HEK293 (cell line): ENCODE results near the gene CDH23.

ENCODE experiments used
- CTCF ChIA-PET: fragments of 350-600 bp; formaldehyde crosslinking; extraction: SDS; loops from one replicate; lab custom pipeline; 2021; ENCODE audit warnings: antibody characterized with exemption; lab: Yijun Ruan, JAX
- POLR2A ChIA-PET: fragments of 300-600 bp; formaldehyde crosslinking; extraction: SDS; loops from one replicate; lab custom pipeline; 2020; ENCODE audit warnings: antibody characterized with exemption, inconsistent platforms; lab: Yijun Ruan, JAX
- H3K27ac ChIP-seq: fragments of 200-500 bp; sonication (Bioruptor generic); 2 replicates; pipeline ENCODE4 v1.5.1; 2014; ENCODE audit warnings: low read depth, low read length, control low read depth, inconsistent platforms; ENCODE audit errors: extremely low read depth
- H3K36me3 ChIP-seq, 2 experiments: fragments of 200-500 bp in 1 of 2; sonication (Bioruptor generic) in 1 of 2; 1 replicate in 1 of 2; 2 replicates in 1 of 2; pipeline ENCODE4 v1.5.1; 2014 to 2017; ENCODE audit warnings: inconsistent platforms in 2 of 2, low read length in 2 of 2; ENCODE audit not compliant: control insufficient read depth in 2 of 2, insufficient read depth in 1 of 2
- H3K4me1 ChIP-seq: fragments of 200-500 bp; sonication (Bioruptor generic); 2 replicates; pipeline ENCODE4 v1.5.1; 2014; ENCODE audit warnings: mild to moderate bottlenecking, low read length, inconsistent platforms; ENCODE audit not compliant: control insufficient read depth, insufficient read depth
- H3K4me3 ChIP-seq: 2 replicates; pipeline ENCODE4 v1.5.1; 2011; ENCODE audit warnings: low read depth, mild to moderate bottlenecking, control low read depth, low read length, moderate library complexity
- H3K9me3 ChIP-seq: fragments of 200-500 bp; sonication (Bioruptor generic); 2 replicates; pipeline ENCODE4 v1.5.1; 2014; ENCODE audit warnings: low read depth, low read length, inconsistent platforms; ENCODE audit not compliant: control insufficient read depth, insufficient read depth
- EGR2 ChIP-seq: fragments of 450-650 bp; formaldehyde crosslinking; IDR thresholded peaks from 2 replicates; pipeline ENCODE4 v1.5.1; 2016; ENCODE audit warnings: low read depth, missing biosample characterization, missing genetic modification characterization
- FEZF1 ChIP-seq: fragments of 450-650 bp; formaldehyde crosslinking; IDR thresholded peaks from 2 replicates; pipeline ENCODE4 v1.5.1; 2016; ENCODE audit warnings: missing biosample characterization, missing genetic modification characterization
- GFI1B ChIP-seq: fragments of 450-650 bp; formaldehyde crosslinking; IDR thresholded peaks from 2 replicates; pipeline ENCODE4 v1.5.1; 2016; ENCODE audit warnings: missing biosample characterization, missing genetic modification characterization
- PRDM1 ChIP-seq: fragments of 450-650 bp; formaldehyde crosslinking; IDR thresholded peaks from 2 replicates; pipeline ENCODE4; 2016; ENCODE audit warnings: missing biosample characterization, missing genetic modification characterization
- SP7 ChIP-seq: fragments of 450-650 bp; formaldehyde crosslinking; IDR thresholded peaks from 2 replicates; pipeline ENCODE4 v1.5.1; 2016; ENCODE audit warnings: missing biosample characterization, missing genetic modification characterization
- ZFHX2 ChIP-seq: fragments of 450-650 bp; formaldehyde crosslinking; conservative IDR thresholded peaks from 2 replicates; pipeline ENCODE4 v1.5.1; 2016; ENCODE audit warnings: missing biosample characterization, missing genetic modification characterization
- ZNF155 ChIP-seq: fragments of 450-650 bp; formaldehyde crosslinking; IDR thresholded peaks from 2 replicates; pipeline ENCODE4 v1.5.1; 2016; ENCODE audit warnings: missing biosample characterization, missing genetic modification characterization
- ZNF175 ChIP-seq: fragments of 450-650 bp; formaldehyde crosslinking; IDR thresholded peaks from 2 replicates; pipeline ENCODE4 v1.5.1; 2016; ENCODE audit warnings: missing biosample characterization, missing genetic modification characterization
- ZNF19 ChIP-seq: fragments of 450-650 bp; formaldehyde crosslinking; IDR thresholded peaks from 2 replicates; pipeline ENCODE4; 2016; ENCODE audit warnings: missing biosample characterization, missing genetic modification characterization, low read depth
- ZNF266 ChIP-seq: fragments of 450-650 bp; formaldehyde crosslinking; IDR thresholded peaks from 2 replicates; pipeline ENCODE4 v1.5.1; 2016; ENCODE audit warnings: missing biosample characterization, missing genetic modification characterization, low read depth
- ZNF366 ChIP-seq: fragments of 450-650 bp; formaldehyde crosslinking; conservative IDR thresholded peaks from 2 replicates; pipeline ENCODE4 v1.5.1; 2016; ENCODE audit warnings: missing biosample characterization, missing genetic modification characterization
- ZNF48 ChIP-seq: fragments of 450-650 bp; formaldehyde crosslinking; IDR thresholded peaks from 2 replicates; pipeline ENCODE4 v1.5.1; 2016; ENCODE audit warnings: missing biosample characterization, missing genetic modification characterization
- ZNF529 ChIP-seq: fragments of 450-650 bp; formaldehyde crosslinking; IDR thresholded peaks from 2 replicates; pipeline ENCODE4 v1.5.1; 2017; ENCODE audit warnings: missing genetic modification characterization, missing biosample characterization; ENCODE audit not compliant: insufficient replicate concordance
- ZNF560 ChIP-seq: fragments of 450-650 bp; formaldehyde crosslinking; IDR thresholded peaks from 2 replicates; pipeline ENCODE4 v1.5.1; 2017; ENCODE audit warnings: missing biosample characterization, missing genetic modification characterization, borderline replicate concordance
- ZNF571 ChIP-seq: fragments of 450-650 bp; formaldehyde crosslinking; IDR thresholded peaks from 2 replicates; pipeline ENCODE4 v1.5.0; 2017; ENCODE audit warnings: missing biosample characterization, missing genetic modification characterization
- ZNF629 ChIP-seq: fragments of 450-650 bp; formaldehyde crosslinking; IDR thresholded peaks from 2 replicates; pipeline ENCODE4 v1.5.1; 2017; ENCODE audit warnings: missing biosample characterization, missing genetic modification characterization
- ZNF654 ChIP-seq: fragments of 450-650 bp; formaldehyde crosslinking; IDR thresholded peaks from 2 replicates; pipeline ENCODE4 v1.5.1; 2016; ENCODE audit warnings: low read depth, missing biosample characterization, missing genetic modification characterization
- ZNF670 ChIP-seq: fragments of 450-650 bp; formaldehyde crosslinking; IDR thresholded peaks from 2 replicates; pipeline ENCODE4 v1.5.1; 2016; ENCODE audit warnings: missing biosample characterization, missing genetic modification characterization, low read depth
- ZNF677 ChIP-seq: fragments of 450-650 bp; IDR thresholded peaks from 2 replicates; pipeline ENCODE4 v1.5.0; 2018; ENCODE audit warnings: missing biosample characterization, mild to moderate bottlenecking, missing genetic modification characterization, moderate library complexity
- ZNF707 ChIP-seq: fragments of 450-650 bp; formaldehyde crosslinking; IDR thresholded peaks from 2 replicates; pipeline ENCODE4 v1.5.1; 2016; ENCODE audit warnings: missing biosample characterization, missing genetic modification characterization
- ZNF777 ChIP-seq: fragments of 450-650 bp; formaldehyde crosslinking; IDR thresholded peaks from 2 replicates; pipeline ENCODE4 v1.5.1; 2017; ENCODE audit warnings: missing biosample characterization, missing genetic modification characterization, borderline replicate concordance
- ZNF791 ChIP-seq: fragments of 450-650 bp; formaldehyde crosslinking; IDR thresholded peaks from 2 replicates; pipeline ENCODE4 v1.5.1; 2016; ENCODE audit warnings: missing biosample characterization, missing genetic modification characterization
- TF ChIP-seq, protein P1 (sequence below): fragments of 450-650 bp; formaldehyde crosslinking; IDR thresholded peaks from 2 replicates; pipeline ENCODE4 v1.5.0; 2017; ENCODE audit warnings: missing biosample characterization, missing genetic modification characterization, borderline replicate concordance
- TF ChIP-seq, protein P2 (sequence below): fragments of 450-650 bp; formaldehyde crosslinking; IDR thresholded peaks from 2 replicates; pipeline ENCODE4 v1.5.1; 2016; ENCODE audit warnings: missing biosample characterization, missing genetic modification characterization, borderline replicate concordance

The CDH23 gene

DNA sequence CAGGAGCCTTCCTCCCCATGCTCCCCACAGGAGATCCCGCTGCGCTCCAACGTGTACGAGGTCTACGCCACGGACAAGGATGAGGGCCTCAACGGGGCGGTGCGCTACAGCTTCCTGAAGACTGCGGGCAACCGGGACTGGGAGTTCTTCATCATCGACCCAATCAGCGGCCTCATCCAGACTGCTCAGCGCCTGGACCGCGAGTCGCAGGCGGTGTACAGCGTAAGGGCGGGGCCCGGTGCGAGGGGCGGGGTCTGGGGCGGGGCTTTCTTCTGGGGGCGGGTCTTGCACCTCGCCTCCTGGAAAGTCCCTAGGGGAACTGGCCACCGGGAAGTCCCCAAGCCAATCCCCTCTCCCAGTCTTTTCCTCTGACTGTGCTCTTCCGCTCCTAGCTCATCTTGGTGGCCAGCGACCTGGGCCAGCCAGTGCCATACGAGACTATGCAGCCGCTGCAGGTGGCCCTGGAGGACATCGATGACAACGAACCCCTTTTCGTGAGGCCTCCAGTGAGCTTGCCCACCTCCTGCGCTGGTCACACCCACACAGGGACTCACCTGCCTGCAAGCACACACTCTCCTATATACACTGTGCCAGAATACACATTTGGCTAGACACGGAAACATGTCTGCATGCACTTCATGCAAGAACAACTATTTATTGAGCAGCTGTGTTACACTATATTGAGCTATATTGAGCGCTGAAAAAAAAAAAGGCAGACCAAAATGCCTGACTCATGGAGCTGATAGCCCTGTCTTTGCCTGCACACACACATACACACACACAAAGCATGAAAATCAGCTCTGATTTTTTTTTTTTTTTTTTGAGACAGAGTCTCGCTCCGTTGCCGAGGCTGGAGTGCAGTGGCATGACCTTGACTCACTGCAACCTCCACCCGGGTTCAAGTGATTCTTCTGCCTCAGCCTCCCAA, 409.3 kb downstream of the CDH23 start (continued):
- TF ChIP-seq PRDM1 (tag by site-specific recombination) (no peak), ZNF670 (tag by site-specific recombination) (no peak)

DNA sequence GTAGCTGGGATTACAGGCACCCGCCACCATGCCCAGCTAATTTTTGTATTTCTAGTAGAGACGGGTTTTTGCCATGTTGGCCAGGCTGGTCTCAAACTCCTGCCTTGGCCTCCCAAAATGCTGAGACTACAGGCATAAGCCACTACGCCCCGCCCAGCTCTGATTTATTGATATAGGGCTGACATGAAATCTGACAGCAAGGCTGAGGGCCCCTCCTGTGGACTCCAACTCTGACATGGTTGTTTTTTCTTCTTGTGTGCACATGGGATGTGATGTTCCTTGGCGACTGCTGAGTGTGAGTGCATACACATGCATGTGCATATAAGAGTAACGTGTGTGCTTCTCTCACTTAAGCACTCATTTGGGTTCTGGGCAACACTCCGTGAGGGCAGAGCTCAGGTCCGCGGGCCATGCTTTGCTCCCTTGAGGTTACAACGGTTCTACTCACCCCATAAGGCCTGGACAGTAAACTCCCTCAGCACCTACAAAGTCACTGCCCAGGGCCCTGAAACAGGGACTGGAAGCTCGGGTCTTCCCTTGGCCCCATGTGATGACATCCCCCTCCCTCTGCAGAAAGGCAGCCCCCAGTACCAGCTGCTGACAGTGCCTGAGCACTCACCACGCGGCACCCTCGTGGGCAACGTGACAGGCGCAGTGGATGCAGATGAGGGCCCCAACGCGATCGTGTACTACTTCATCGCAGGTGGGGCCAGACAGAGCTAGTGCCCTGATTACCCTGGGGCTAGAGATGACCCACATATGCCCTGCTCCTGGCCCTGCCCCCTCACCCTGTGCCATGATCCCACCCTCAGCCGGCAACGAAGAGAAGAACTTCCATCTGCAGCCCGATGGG, 410.2 kb downstream of the CDH23 start:
- CTCF ChIA-PET = interaction anchor here (0.7 to 2.5 kb wide), 3 partner anchors 15 to 110 kb away, joined by 3 to 12 read pairs (median 7); partner anchors contain the start of gene VSIR
- Histone ChIP-seq H3K27ac (no peak overlapping the region), H3K9me3 (no peaks in the 10 kb centered on the region), H3K4me3 (no peak overlapping the region), H3K36me3 (no peaks in the 10 kb centered on the region), H3K4me1 (no peaks in the 10 kb centered on the region)
- TF ChIP-seq ZNF777 (tag by site-specific recombination) (no peak), GFI1B (tag by site-specific recombination) (no peak), ZNF707 (tag by site-specific recombination) (no peak), ZNF155 (tag by site-specific recombination) (no peak), ZNF571 (tag by site-specific recombination) (no peak), EGR2 (no peak), ZNF560 (tag by site-specific recombination) (no peak), ZNF48 (tag by site-specific recombination) (no peak), ZNF19 (tag by site-specific recombination) (no peak), ZNF791 (tag by site-specific recombination) (no peak), ZNF654 (tag by site-specific recombination) (no peak), FEZF1 (tag by site-specific recombination) (no peak)
- TF ChIP-seq, protein P1, sequence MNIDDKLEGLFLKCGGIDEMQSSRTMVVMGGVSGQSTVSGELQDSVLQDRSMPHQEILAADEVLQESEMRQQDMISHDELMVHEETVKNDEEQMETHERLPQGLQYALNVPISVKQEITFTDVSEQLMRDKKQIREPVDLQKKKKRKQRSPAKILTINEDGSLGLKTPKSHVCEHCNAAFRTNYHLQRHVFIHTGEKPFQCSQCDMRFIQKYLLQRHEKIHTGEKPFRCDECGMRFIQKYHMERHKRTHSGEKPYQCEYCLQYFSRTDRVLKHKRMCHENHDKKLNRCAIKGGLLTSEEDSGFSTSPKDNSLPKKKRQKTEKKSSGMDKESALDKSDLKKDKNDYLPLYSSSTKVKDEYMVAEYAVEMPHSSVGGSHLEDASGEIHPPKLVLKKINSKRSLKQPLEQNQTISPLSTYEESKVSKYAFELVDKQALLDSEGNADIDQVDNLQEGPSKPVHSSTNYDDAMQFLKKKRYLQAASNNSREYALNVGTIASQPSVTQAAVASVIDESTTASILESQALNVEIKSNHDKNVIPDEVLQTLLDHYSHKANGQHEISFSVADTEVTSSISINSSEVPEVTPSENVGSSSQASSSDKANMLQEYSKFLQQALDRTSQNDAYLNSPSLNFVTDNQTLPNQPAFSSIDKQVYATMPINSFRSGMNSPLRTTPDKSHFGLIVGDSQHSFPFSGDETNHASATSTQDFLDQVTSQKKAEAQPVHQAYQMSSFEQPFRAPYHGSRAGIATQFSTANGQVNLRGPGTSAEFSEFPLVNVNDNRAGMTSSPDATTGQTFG = no peak
- POLR2A ChIA-PET = interaction anchor here (0.7 kb wide), 1 partner anchor 42 kb away, joined by 3 read pairs; no protein-coding TSS in a partner anchor

DNA sequence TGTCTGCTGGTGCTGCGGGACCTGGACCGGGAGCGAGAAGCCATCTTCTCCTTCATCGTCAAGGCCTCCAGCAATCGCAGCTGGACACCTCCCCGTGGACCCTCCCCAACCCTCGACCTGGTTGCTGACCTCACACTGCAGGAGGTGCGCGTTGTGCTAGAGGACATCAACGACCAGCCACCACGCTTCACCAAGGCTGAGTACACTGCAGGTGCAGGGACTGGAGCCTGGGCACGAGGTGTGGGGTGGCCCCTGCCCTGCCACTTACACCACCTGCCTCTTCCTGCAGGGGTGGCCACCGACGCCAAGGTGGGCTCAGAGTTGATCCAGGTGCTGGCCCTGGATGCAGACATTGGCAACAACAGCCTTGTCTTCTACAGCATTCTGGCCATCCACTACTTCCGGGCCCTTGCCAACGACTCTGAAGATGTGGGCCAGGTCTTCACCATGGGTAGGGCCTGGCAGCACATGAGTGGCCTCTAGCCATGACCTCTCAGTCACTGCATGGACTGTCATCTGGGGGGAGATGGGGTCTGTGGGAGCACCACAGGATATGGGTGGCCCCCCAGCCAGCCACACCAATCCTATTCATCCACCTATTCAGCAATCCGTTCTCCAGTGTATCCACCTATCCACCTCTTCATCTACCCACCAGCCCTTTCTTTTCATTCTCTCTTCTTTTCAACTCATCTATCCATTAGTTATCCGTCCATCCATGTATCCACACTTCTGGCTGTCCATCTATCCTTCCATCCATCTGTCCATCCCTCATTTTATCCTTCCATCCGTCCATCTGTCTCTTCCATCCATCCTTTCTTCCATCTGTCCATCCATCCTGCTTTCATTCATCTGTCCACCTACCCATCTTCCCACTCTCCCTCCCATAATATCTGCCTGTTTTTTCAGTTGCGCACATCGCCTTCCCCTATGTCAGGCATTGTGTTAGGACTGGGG, 411.1 kb downstream of the CDH23 start:
- H3K4me1 ChIP-seq = peaks cover 6% of the 10 kb centered on the region; the same call in 1 of the 2 replicates
- no peaks in the 10 kb centered on the region for H3K9me3 ChIP-seq
- H3K4me3 ChIP-seq = no peak overlapping the region
- POLR2A ChIA-PET = no interaction called here
- CTCF ChIA-PET = interaction anchor here (1.5 kb wide), 1 partner anchor 88 kb away, joined by 4 read pairs; no protein-coding TSS in a partner anchor
- no peak overlapping the region for H3K27ac ChIP-seq
- no peaks in the 10 kb centered on the region for H3K36me3 ChIP-seq
- TF ChIP-seq ZFHX2 (tag by site-specific recombination) = 0 out of 2 replicates have a peak, but pooled peaks have one; percentile 18
- no peak for TF ChIP-seq ZNF155 (tag by site-specific recombination)
- no peak for TF ChIP-seq ZNF629 (tag by site-specific recombination)
- no peak for TF ChIP-seq SP7
- no peak for TF ChIP-seq ZNF529 (tag by site-specific recombination)
- TF ChIP-seq ZNF366 = peak; percentile 97
- TF ChIP-seq ZNF677 (tag by site-specific recombination) = no peak
- no peak for TF ChIP-seq ZNF266
- no peak for TF ChIP-seq ZNF175
- TF ChIP-seq, protein P2, sequence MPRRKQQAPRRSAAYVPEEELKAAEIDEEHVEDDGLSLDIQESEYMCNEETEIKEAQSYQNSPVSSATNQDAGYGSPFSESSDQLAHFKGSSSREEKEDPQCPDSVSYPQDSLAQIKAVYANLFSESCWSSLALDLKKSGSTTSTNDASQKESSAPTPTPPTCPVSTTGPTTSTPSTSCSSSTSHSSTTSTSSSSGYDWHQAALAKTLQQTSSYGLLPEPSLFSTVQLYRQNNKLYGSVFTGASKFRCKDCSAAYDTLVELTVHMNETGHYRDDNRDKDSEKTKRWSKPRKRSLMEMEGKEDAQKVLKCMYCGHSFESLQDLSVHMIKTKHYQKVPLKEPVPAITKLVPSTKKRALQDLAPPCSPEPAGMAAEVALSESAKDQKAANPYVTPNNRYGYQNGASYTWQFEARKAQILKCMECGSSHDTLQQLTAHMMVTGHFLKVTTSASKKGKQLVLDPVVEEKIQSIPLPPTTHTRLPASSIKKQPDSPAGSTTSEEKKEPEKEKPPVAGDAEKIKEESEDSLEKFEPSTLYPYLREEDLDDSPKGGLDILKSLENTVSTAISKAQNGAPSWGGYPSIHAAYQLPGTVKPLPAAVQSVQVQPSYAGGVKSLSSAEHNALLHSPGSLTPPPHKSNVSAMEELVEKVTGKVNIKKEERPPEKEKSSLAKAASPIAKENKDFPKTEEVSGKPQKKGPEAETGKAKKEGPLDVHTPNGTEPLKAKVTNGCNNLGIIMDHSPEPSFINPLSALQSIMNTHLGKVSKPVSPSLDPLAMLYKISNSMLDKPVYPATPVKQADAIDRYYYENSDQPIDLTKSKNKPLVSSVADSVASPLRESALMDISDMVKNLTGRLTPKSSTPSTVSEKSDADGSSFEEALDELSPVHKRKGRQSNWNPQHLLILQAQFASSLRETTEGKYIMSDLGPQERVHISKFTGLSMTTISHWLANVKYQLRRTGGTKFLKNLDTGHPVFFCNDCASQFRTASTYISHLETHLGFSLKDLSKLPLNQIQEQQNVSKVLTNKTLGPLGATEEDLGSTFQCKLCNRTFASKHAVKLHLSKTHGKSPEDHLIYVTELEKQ (tag by site-specific recombination) = no peak
